CD14-positive monocyte (primary cell): ENCODE results near the gene PPP3CA. TPM values are rescaled to one million over a fixed set of nuclear protein-coding genes. Genes with fewer than 3 reads are reported as not detected.
A peak's percentile ranks its signal among the peaks of the same experiment; 100 is the strongest.

Experiments
- DNase-seq, 3 donors: peaks; one replicate each; pipeline ENCODE4 v3.0.0-alpha.2; 2011 to 2022
- H2AFZ ChIP-seq: 2 replicates; pipeline ENCODE4 v1.6.0; 2012; ENCODE audit warnings: mild to moderate bottlenecking, low read depth, low read length, inconsistent platforms; ENCODE audit not compliant: insufficient read depth, poor library complexity, severe bottlenecking
- H3K27ac ChIP-seq, 2 donors: 1 replicate in 1 of 2; 2 replicates in 1 of 2; pipeline ENCODE4 v1.5.1; 2012 to 2013; ENCODE audit warnings: low read length in 2 of 2, control low read depth in 1 of 2, inconsistent platforms in 1 of 2, low read depth in 1 of 2, mild to moderate bottlenecking in 1 of 2
- H3K27me3 ChIP-seq, 2 donors: one replicate each; pipeline versions ENCODE4 v1.6.0 to v1.6.1; 2011 to 2013; ENCODE audit warnings: low read length in 2 of 2; ENCODE audit not compliant: control insufficient read depth in 2 of 2, insufficient read depth in 2 of 2
- H3K36me3 ChIP-seq, 2 donors: replicated peaks in 1 of 2; 1 replicate in 1 of 2; 2 replicates in 1 of 2; pipeline versions ENCODE4 v1.5.1 to v1.6.1; 2012 to 2013; ENCODE audit warnings: low read length in 2 of 2, control low read depth in 1 of 2, inconsistent platforms in 1 of 2, mild to moderate bottlenecking in 1 of 2; ENCODE audit not compliant: insufficient read depth in 2 of 2, control insufficient read depth in 1 of 2
- H3K4me1 ChIP-seq, 2 donors: 1 replicate in 1 of 2; 2 replicates in 1 of 2; pipeline versions ENCODE4 v1.5.1 to v1.6.1; 2012 to 2013; ENCODE audit warnings: low read length in 2 of 2, control low read depth in 1 of 2, inconsistent platforms in 1 of 2, mild to moderate bottlenecking in 1 of 2, moderate library complexity in 1 of 2; ENCODE audit not compliant: insufficient read depth in 2 of 2, control insufficient read depth in 1 of 2
- H3K4me2 ChIP-seq: replicated peaks from 2 replicates; pipeline ENCODE3; 2012; ENCODE audit warnings: low read length, moderate library complexity, mild to moderate bottlenecking; ENCODE audit not compliant: poor library complexity, severe bottlenecking; ENCODE audit errors: extremely low read depth
- H3K4me3 ChIP-seq, 3 experiments: fragments of 200-600 bp in 1 of 3; sonication (generic) in 1 of 3; replicated peaks in 1 of 3; 1 replicate in 2 of 3; 2 replicates in 1 of 3; pipeline ENCODE4 v1.5.1; 2011 to 2013; ENCODE audit warnings: low read length in 3 of 3, mild to moderate bottlenecking in 3 of 3, control low read depth in 2 of 3, low read depth in 2 of 3, inconsistent platforms in 1 of 3, moderate library complexity in 1 of 3
- H3K79me2 ChIP-seq: 2 replicates; pipeline ENCODE4 v1.6.0; 2012; ENCODE audit warnings: mild to moderate bottlenecking, control low read depth, inconsistent platforms, low read length, moderate library complexity; ENCODE audit not compliant: insufficient read depth
- H3K9ac ChIP-seq: 2 replicates; pipeline ENCODE4 v1.6.0; 2017; ENCODE audit warnings: low read length, mild to moderate bottlenecking; ENCODE audit not compliant: insufficient read depth, poor library complexity, severe bottlenecking
- H3K9me3 ChIP-seq, 2 donors: replicated peaks in 1 of 2; 1 replicate in 1 of 2; 2 replicates in 1 of 2; pipeline versions ENCODE4 v1.5.1 to v1.6.1; 2012 to 2013; ENCODE audit warnings: low read length in 2 of 2, control low read depth in 1 of 2; ENCODE audit not compliant: control insufficient read depth in 1 of 2, insufficient read depth in 1 of 2
- H4K20me1 ChIP-seq: 2 replicates; pipeline ENCODE4 v1.6.0; 2012; ENCODE audit warnings: mild to moderate bottlenecking, low read length, control low read depth, moderate library complexity; ENCODE audit not compliant: insufficient read depth
- H3K27ac Mint-ChIP-seq, 7 donors: one replicate each; pipeline ENCODE4 v1.8.0; 2020; ENCODE audit warnings: mild to moderate bottlenecking in 7 of 7, mixed read lengths in 7 of 7, moderate library complexity in 6 of 7, inconsistent platforms in 2 of 7
- H3K27me3 Mint-ChIP-seq, 3 donors: one replicate each; pipeline ENCODE4 v1.8.0; 2021 to 2022; ENCODE audit warnings: low read depth in 3 of 3, mild to moderate bottlenecking in 3 of 3, mixed read lengths in 3 of 3, moderate library complexity in 3 of 3, inconsistent platforms in 1 of 3
- H3K36me3 Mint-ChIP-seq, 2 donors: one replicate each; pipeline ENCODE4 v1.8.0; 2020; ENCODE audit warnings: mixed read lengths in 2 of 2, inconsistent platforms in 1 of 2, mild to moderate bottlenecking in 1 of 2
- H3K4me1 Mint-ChIP-seq: one replicate; pipeline ENCODE4 v1.8.0; 2020; ENCODE audit warnings: mild to moderate bottlenecking, mixed read lengths
- H3K4me3 Mint-ChIP-seq, 2 donors: one replicate each; pipeline ENCODE4 v1.8.0; 2020; ENCODE audit warnings: mild to moderate bottlenecking in 2 of 2, mixed read lengths in 2 of 2, moderate library complexity in 1 of 2
- H3K9me3 Mint-ChIP-seq, 7 donors: one replicate each; pipeline ENCODE4 v1.8.0; 2020 to 2022; ENCODE audit warnings: mixed read lengths in 7 of 7, mild to moderate bottlenecking in 6 of 7, moderate library complexity in 6 of 7, inconsistent platforms in 2 of 7
- CTCF ChIP-seq: fragments of 200-600 bp; IDR thresholded peaks from one replicate; pipeline ENCODE4 v1.8.0; 2022; ENCODE audit warnings: antibody characterized with exemption, mild to moderate bottlenecking
- WGBS: methylation state at CpG from one replicate; pipeline ENCODE4 v1.1.5; 2013; ENCODE audit warnings: missing lambda C conversion rate; ENCODE audit not compliant: insufficient coverage; 5-methylcytosine and 5-hydroxymethylcytosine counted together
- intact Hi-C, 2 donors: fragments of 100-400 bp; cut with micrococcal nuclease; formaldehyde crosslinking; loops; one replicate each; pipeline versions ENCODE4 v1.15.0 to v1.15.1; 2023
- polyA plus RNA-seq, 3 donors: library from polyadenylated mRNA; depleted of rRNA in 1 of 3; unstranded in 2 of 3; stranded (reverse) in 1 of 3; fragments of 300-500 nt in 2 of 3; fragments of >200 nt in 1 of 3; fragmentation: Illumina TruSeq in 2 of 3; gene quantifications; 1 replicate in 2 of 3; 2 replicates in 1 of 3; pipeline ENCODE4 v1.2.3, GENCODE V29; 2012 to 2021

PPP3CA gene
- polyA plus RNA-seq, 3 donors, result 5.1 to 9.7 (median 8.9) TPM

DNA sequence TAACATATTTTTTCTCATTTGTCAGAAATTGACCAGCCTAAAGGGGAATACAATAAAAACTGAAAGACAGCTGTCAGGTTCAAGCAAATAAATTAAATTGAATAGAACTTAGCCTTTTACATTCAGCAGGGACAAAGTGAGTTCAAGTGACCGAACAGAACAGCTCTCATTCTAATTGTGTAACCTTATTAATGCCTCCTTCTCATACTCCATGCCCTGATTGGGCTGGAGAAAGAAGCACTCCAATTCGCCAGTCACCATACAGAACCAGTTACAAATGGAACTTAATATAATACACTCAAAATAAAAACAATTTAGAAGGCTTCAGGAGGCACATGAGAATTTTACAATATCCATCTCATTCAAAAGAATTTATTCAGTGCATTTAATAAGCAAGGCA lies 8.0 kb downstream of the PPP3CA start:
- no peak for TF ChIP-seq CTCF
- H3K36me3 Mint-ChIP-seq, result peaks cover 10 to 11% of the 10 kb centered on the region in 2 donors
- Histone ChIP-seq H3K27me3 (no peaks in the 10 kb centered on the region), H3K4me1 (no peaks in the 10 kb centered on the region), H3K4me2 (no peak overlapping the region), H3K79me2 (peaks cover 100% of the 10 kb centered on the region), H4K20me1 (peaks cover 100% of the 10 kb centered on the region), H3K9ac (no peak overlapping the region), H3K36me3 (peaks cover 0 to 5% of the 10 kb centered on the region in 2 donors), H3K4me3 (no peak overlapping the region), H3K9me3 (no peaks in the 10 kb centered on the region), H2AFZ (no peak overlapping the region), H3K27ac (no peak overlapping the region)
- H3K4me3 Mint-ChIP-seq, result no peak overlapping the region
- 100% methylated on average over 1 of the region's 2 CpGs for whole genome bisulfite sequencing
- H3K9me3 Mint-ChIP-seq, result no peaks in the 10 kb centered on the region
- H3K27me3 Mint-ChIP-seq, result no peaks in the 10 kb centered on the region
- intact Hi-C loops, result no loop called here
- no peak for DNase-seq
- H3K4me1 Mint-ChIP-seq, result peaks cover 27% of the 10 kb centered on the region
- H3K27ac Mint-ChIP-seq, result no peak overlapping the region

GRCh38 chr4:101337688-101338087 lies 9.6 kb downstream of the PPP3CA start:
- H3K79me2 ChIP-seq, result peaks cover 100% of the 10 kb centered on the region
- no peak overlapping the region for H3K9ac ChIP-seq
- H3K4me2 ChIP-seq, result no peak overlapping the region
- no peaks in the 10 kb centered on the region for H3K27me3 ChIP-seq
- no peak for TF ChIP-seq CTCF
- H3K27ac Mint-ChIP-seq, result peak overlapping the region in 2 of 7 donors; percentile 8 to 70
- peaks cover 0 to 5% of the 10 kb centered on the region in 2 donors for H3K36me3 ChIP-seq
- DNase-seq, result no peak
- H2AFZ ChIP-seq, result no peak overlapping the region
- no peak overlapping the region for H3K4me3 Mint-ChIP-seq
- no CpG with 5 or more reads among the region's 4 CpGs for WGBS
- intact Hi-C loops, result no loop called here
- no peaks in the 10 kb centered on the region for H3K4me1 ChIP-seq
- no peaks in the 10 kb centered on the region for H3K9me3 Mint-ChIP-seq
- H3K4me1 Mint-ChIP-seq, result peaks cover 16% of the 10 kb centered on the region
- H4K20me1 ChIP-seq, result peaks cover 100% of the 10 kb centered on the region
- no peak overlapping the region for H3K4me3 ChIP-seq
- no peak overlapping the region for H3K27ac ChIP-seq
- H3K27me3 Mint-ChIP-seq, result no peaks in the 10 kb centered on the region
- no peaks in the 10 kb centered on the region for H3K9me3 ChIP-seq
- H3K36me3 Mint-ChIP-seq, result peaks cover 8 to 11% of the 10 kb centered on the region in 2 donors
